ENCODE measurements around the gene COA8. TPM values are rescaled to one million over a fixed set of nuclear protein-coding genes. Genes with fewer than 3 reads are reported as not detected.
"Not testable (repeated sequence)": the region's sequence is repeated elsewhere in the genome, so short reads cannot be mapped to it uniquely, and the experiment has no call there.

The COA8 gene
- total and polyA plus RNA-seq, 8 donors, result 17.0 to 31.7 (median 26.5) TPM

DNA sequence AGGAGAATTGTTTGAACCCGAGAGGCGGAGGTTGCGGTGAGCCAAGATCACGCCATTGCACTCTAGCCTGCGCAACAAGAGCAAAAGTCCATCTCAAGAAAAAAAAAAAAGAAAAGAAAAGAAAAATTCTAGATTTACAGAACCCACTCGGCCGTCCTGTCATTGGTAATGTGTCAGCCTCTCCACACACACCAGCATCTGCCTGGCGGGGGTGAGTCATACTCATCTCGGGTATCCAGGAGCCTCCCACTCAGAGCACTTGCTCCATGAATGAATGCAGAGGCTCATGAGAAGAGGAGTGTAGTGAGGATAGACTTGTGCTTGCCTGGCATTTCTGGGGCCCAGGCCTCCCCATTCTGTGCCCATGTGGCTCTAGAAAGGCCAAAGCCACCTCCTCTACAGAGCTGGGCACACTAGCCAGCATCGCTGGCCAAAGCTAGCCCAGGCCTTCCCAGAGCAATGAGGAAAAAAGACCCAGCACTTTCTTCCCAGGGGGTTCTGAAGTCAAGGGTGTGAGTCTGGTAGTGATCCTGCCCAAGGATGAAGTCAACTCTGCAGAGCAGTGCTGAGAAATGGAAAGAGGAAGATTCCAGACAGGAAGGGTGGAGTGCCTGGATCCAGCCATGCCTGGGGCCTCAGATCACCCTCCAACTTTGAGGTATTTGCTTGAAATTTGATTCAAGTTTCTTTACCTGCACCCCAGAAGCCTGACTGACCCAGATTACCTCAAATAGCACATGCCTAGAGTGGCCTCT, 35.0 kb downstream of the COA8 start:
- intact Hi-C loops (cut with DNase I), result no loop called here
- ATAC-seq (peak in 1 of 4 donors; percentile 59), FAIRE-seq (no peak), DNase-seq (no peak)
- no peak overlapping the region for H3K4me3 ChIP-seq
- TF ChIP-seq, protein P1, sequence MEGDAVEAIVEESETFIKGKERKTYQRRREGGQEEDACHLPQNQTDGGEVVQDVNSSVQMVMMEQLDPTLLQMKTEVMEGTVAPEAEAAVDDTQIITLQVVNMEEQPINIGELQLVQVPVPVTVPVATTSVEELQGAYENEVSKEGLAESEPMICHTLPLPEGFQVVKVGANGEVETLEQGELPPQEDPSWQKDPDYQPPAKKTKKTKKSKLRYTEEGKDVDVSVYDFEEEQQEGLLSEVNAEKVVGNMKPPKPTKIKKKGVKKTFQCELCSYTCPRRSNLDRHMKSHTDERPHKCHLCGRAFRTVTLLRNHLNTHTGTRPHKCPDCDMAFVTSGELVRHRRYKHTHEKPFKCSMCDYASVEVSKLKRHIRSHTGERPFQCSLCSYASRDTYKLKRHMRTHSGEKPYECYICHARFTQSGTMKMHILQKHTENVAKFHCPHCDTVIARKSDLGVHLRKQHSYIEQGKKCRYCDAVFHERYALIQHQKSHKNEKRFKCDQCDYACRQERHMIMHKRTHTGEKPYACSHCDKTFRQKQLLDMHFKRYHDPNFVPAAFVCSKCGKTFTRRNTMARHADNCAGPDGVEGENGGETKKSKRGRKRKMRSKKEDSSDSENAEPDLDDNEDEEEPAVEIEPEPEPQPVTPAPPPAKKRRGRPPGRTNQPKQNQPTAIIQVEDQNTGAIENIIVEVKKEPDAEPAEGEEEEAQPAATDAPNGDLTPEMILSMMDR (IDR thresholded peaks at IDR 0.05), result no peak
- H3K36me3 ChIP-seq, result no peaks in the 10 kb centered on the region
- H3K9me3 ChIP-seq, result no peaks in the 10 kb centered on the region
- H3K4me1 ChIP-seq, result peaks cover 0 to 7% (median 3%) of the 10 kb centered on the region in 3 donors
- no peak overlapping the region for H3K27ac ChIP-seq
- no peaks in the 10 kb centered on the region for H3K27me3 ChIP-seq
- 91 to 92% methylated on average over 10 of the region's 10 CpGs for WGBS, 2 donors

GRCh38 chr14:103600503-103600902, 37.7 kb downstream of the COA8 start:
- no peak for ATAC-seq
- Histone ChIP-seq H3K4me1 (no peaks in the 10 kb centered on the region), H3K27me3 (no peaks in the 10 kb centered on the region), H3K27ac (no peak overlapping the region), H3K9me3 (no peaks in the 10 kb centered on the region), H3K4me3 (no peak overlapping the region), H3K36me3 (no peaks in the 10 kb centered on the region)
- no peak for FAIRE-seq
- no peak for DNase-seq
- TF ChIP-seq, protein P1 (IDR thresholded peaks at IDR 0.05), result no peak
- intact Hi-C loops (cut with DNase I), result no loop called here
- 90 to 98% methylated on average over 5 of the region's 5 CpGs for WGBS, 2 donors

- intact Hi-C loops (cut with DNase I), result no loop called here
- TF ChIP-seq, protein P1 (IDR thresholded peaks at IDR 0.05), result no peak
- no peak for FAIRE-seq
- no peak for ATAC-seq
- H3K4me1 ChIP-seq, result no peaks in the 10 kb centered on the region
- DNase-seq, result no peak
- H3K9me3 ChIP-seq, result no peaks in the 10 kb centered on the region
- no peak overlapping the region for H3K4me3 ChIP-seq
- H3K27ac ChIP-seq, result no peak overlapping the region
- 83 to 87% methylated on average over 5 of the region's 5 CpGs for WGBS, 2 donors
- no peaks in the 10 kb centered on the region for H3K36me3 ChIP-seq
- no peaks in the 10 kb centered on the region for H3K27me3 ChIP-seq
Measured at GRCh38 chr14:103604620-103605019, 41.9 kb downstream of the COA8 start.

DNA sequence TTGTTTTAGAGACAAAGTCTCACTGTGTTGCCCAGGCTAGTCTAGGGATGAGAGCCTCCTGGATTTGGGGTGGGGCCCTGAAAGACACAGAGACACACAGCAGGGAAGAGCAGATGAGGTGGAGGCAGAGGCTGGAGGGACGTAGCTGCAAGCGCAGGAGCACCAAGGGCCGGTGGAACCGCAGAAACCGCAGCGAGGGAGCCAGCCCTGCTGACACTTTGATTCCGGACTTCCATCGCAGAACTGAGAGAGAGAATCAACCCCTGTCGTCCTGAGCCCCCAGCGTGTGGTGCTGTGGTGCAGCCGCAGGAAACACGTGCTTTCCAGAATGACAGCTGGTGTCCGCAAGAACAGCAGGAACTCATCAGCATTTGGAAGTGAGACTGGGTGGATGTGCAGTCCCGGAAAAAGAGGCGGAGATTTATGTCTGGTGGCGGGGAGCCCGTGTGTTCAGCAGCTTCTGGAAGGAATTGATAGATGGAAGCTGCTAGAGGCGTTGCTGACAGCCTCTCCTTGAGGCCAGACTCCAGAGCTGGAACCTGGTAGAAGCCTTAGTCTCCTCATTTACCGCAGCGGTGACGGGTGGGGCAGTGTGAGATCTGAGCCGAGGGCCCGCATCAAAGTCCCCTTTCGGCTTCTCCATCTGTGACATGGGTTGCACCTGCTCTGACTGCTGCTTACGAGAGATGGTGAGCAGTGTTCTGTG, 44.4 kb downstream of the COA8 start:
- H3K4me3 ChIP-seq, result no peak overlapping the region
- WGBS, 2 donors, result 8 to 17% methylated on average over 25 of the region's 25 CpGs
- peak in 3 of 6 donors; percentile 18 to 60 (median 25) for DNase-seq
- H3K36me3 ChIP-seq, result no peaks in the 10 kb centered on the region
- no peaks in the 10 kb centered on the region for H3K9me3 ChIP-seq
- no peaks in the 10 kb centered on the region for H3K27me3 ChIP-seq
- H3K4me1 ChIP-seq, result no peaks in the 10 kb centered on the region
- no peak overlapping the region for H3K27ac ChIP-seq
- TF ChIP-seq, protein P1 (IDR thresholded peaks at IDR 0.05), result no peak
- intact Hi-C loops (cut with DNase I), result no loop called here
- peak; percentile 38 to 89 (median 84) for ATAC-seq
- no peak for FAIRE-seq

GRCh38 chr14:103607822-103608221, 45.1 kb downstream of the COA8 start:
- Histone ChIP-seq H3K36me3 (no peaks in the 10 kb centered on the region), H3K27me3 (no peaks in the 10 kb centered on the region), H3K4me1 (no peaks in the 10 kb centered on the region), H3K4me3 (no peak overlapping the region), H3K9me3 (no peaks in the 10 kb centered on the region), H3K27ac (no peak overlapping the region)
- DNase-seq (no peak), ATAC-seq (no peak), FAIRE-seq (no peak)
- TF ChIP-seq, protein P1 (IDR thresholded peaks at IDR 0.05), result no peak
- 40 to 41% methylated on average over 15 of the region's 15 CpGs for WGBS, 2 donors
- intact Hi-C loops (cut with DNase I), result no loop called here

DNA sequence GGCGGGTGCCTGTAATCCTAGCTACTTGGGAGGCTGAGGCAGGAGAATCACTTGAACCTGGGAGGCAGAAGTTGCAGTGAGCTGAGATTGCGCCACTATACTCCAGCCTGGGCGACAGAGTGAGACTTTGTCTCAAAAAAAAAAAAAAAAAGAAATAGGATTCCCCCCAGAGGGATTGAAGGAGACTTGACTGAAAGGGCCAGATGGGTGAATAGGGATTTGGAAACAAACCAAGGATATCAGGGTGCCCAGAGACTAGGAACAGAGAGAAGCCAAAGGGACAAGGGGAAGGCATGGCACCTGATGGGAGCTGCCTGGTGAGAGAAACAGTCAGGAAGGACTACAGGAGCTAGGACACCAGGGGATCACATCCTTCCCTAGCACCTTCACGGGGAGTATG, 46.3 kb downstream of the COA8 start:
- intact Hi-C loops (cut with DNase I); H3K36me3 ChIP-seq; ATAC-seq; H3K9me3 ChIP-seq; H3K4me1 ChIP-seq; H3K4me3 ChIP-seq; FAIRE-seq; H3K27me3 ChIP-seq; H3K27ac ChIP-seq; DNase-seq: not testable (repeated sequence)
- WGBS, 2 donors, result 87 to 94% methylated on average over 3 to 4 of the region's 4 CpGs
